Effector CD4-positive, alpha-beta T cell (primary cell): ENCODE data around the gene ASS1.

Experiments used
- DNase-seq: peaks from one replicate; pipeline ENCODE4 v3.0.0-alpha.2; 2020

ASS1 gene

GRCh38 chr9:130458027-130458803 is 13.5 kb downstream of the ASS1 start:
- no peak for DNase-seq

GRCh38 chr9:130458804-130459067 is 14.0 kb downstream of the ASS1 start:
- DNase-seq, result no peak

GRCh38 chr9:130459151-130459550 is 14.4 kb downstream of the ASS1 start:
- no peak for DNase-seq

GRCh38 chr9:130459941-130460669 is 15.3 kb downstream of the ASS1 start:
- DNase-seq, result no peak

GRCh38 chr9:130461218-130461630 is 16.5 kb downstream of the ASS1 start:
- peak; percentile 71 for DNase-seq

GRCh38 chr9:130461731-130462130 is 17.0 kb downstream of the ASS1 start:
- no peak for DNase-seq

GRCh38 chr9:130462685-130463540 is 18.2 kb downstream of the ASS1 start:
- no peak for DNase-seq

GRCh38 chr9:130463763-130464745 is 19.3 kb downstream of the ASS1 start:
- no peak for DNase-seq

- no peak for DNase-seq
Observed at GRCh38 chr9:130465383-130466096, 20.8 kb downstream of the ASS1 start.

GRCh38 chr9:130466537-130467217 is 21.9 kb downstream of the ASS1 start:
- no peak for DNase-seq

- DNase-seq, result no peak
Observed at GRCh38 chr9:130467316-130467715, 22.6 kb downstream of the ASS1 start.

GRCh38 chr9:130468566-130468965 is 23.8 kb downstream of the ASS1 start:
- no peak for DNase-seq

- DNase-seq, result no peak
Observed at GRCh38 chr9:130470269-130470668, 25.5 kb downstream of the ASS1 start.

GRCh38 chr9:130470950-130471349 is 26.2 kb downstream of the ASS1 start:
- no peak for DNase-seq

- DNase-seq, result no peak
Observed at GRCh38 chr9:130471411-130472183, 26.8 kb downstream of the ASS1 start.

GRCh38 chr9:130472184-130472705 is 27.5 kb downstream of the ASS1 start:
- no peak for DNase-seq

GRCh38 chr9:130473009-130473408 is 28.2 kb downstream of the ASS1 start:
- no peak for DNase-seq

GRCh38 chr9:130473566-130473965 is 28.8 kb downstream of the ASS1 start:
- DNase-seq, result no peak

- DNase-seq, result no peak
Observed at GRCh38 chr9:130474106-130474505, 29.3 kb downstream of the ASS1 start.

- DNase-seq, result no peak
Observed at GRCh38 chr9:130476151-130476730, 31.5 kb downstream of the ASS1 start.
